Measurements from ENCODE around the gene FRAS1.
"Not testable (repeated sequence)": the region's sequence is repeated elsewhere in the genome, so short reads cannot be mapped to it uniquely, and the experiment has no call there.

FRAS1 gene

DNA sequence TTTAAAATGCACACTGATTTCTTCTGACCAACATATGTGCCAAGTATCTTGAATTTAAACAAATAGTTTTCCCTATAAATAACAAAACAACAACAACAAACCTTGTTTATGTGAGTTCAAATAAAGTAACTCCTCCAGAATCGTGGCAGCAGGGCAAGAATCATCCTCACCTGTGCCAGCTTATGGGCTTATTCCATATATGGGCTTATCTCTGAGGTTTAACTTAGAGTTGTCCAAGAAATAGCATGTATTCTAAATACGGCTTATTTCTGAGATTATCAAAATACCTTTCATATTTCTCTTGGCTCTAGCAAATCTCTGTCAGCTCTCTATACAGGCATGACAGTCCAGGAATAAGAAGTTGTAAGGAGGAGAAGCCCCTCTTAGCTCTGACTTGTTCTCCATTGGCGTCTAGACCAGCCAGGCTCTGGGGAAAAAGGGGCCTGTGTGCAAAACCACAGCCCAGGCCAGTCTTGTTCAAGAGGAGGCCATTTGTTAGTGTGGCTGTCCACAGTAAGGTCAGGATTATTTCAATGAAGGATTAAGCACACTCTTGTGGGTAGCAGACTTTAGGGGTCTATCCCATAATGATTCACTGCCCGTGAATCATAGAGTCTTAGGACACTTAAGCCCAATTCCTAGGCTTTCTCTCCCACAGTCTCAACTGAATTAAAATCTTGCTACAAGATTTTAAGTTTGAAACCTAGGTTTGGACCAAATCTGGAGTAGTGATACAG lies 63.2 kb downstream of the FRAS1 start:
- DNase-seq, result no peak

GRCh38 chr4:78121338-78121904 lies 64.3 kb downstream of the FRAS1 start:
- no peak for DNase-seq

- DNase-seq, result not testable (repeated sequence)
These were observed 68.8 kb downstream of the FRAS1 start for GRCh38 chr4:78125834-78126331.

DNA sequence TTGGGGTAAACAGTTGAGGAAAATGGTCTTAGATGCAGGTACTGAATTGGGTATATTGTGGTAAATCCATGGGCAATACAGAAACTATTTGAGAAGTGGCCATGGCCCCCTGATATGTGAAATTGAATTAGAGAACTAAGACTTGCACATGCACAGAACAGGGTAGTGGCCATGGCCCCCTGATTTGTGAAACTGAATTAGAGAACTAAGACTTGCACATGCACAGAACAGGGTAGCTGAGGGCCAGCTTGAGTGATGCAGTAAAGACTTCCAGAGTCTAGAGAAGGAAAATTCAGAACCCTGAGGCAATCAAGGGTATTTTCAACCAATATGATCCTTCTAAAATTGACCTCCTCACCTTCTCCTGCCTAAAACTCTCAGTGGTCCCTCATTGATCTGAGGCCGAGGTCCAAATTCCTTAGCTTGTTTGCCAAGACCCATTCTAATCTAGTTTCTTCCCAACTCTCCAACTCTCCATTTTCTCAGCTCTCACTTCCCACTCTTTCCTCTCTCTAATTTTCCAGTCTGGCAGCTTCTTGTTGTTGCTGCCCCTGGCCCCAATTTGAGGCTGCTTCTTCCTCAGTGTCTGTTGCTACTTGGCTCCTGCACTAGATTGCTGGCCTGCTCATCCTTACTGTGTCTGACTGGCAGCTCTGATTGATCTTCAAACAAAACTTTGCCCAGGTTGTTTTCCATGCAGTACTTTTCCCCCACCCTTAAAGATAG lies 72.4 kb downstream of the FRAS1 start:
- DNase-seq, result no peak

GRCh38 chr4:78131403-78131802 lies 74.3 kb downstream of the FRAS1 start:
- no peak for DNase-seq

GRCh38 chr4:78136109-78137081 lies 79.3 kb downstream of the FRAS1 start:
- DNase-seq, result no peak

- no peak for DNase-seq
These were observed 80.4 kb downstream of the FRAS1 start for GRCh38 chr4:78137532-78137931.

GRCh38 chr4:78138252-78138651 lies 81.1 kb downstream of the FRAS1 start:
- DNase-seq, result no peak

DNA sequence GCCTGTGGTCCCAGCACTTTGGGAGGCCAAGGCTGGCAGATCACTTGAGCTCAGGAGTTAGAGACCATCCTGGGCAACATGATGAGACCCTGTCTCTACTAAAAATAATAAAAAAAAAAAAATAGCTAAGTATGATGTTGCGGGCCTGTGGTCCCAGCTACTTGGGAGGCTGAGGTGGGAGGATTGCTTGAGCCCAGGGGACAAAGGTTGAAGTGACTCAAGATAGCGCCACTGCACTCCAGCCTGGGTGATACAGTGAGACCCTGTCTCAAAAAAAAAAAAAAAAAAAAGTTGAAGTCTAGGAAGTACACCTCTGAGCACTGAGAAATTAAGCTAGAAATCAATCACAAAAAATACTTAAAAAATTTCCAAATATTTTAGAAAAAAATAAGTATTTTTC lies 86.5 kb downstream of the FRAS1 start:
- no peak for DNase-seq

DNA sequence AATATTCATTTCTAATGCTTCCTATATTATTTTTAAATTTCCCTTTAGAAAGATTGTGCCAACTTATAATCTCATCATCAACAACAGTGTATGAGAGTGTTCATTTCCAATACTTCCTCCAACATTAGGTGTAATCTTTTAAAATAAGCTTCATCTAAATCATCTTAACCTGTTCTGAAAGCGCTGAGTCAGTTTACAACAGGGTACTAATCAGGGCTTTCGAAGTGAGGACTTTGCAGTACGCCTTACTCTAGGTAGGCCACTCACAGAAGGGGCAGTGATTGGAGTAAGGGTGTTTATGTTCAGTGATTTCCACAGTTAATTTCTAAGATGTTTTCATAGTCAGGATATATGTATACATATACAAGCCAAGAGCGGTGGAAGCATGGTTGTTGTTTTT lies 87.9 kb downstream of the FRAS1 start:
- DNase-seq, result no peak

GRCh38 chr4:78145622-78146021 lies 88.5 kb downstream of the FRAS1 start:
- DNase-seq, result no peak

DNA sequence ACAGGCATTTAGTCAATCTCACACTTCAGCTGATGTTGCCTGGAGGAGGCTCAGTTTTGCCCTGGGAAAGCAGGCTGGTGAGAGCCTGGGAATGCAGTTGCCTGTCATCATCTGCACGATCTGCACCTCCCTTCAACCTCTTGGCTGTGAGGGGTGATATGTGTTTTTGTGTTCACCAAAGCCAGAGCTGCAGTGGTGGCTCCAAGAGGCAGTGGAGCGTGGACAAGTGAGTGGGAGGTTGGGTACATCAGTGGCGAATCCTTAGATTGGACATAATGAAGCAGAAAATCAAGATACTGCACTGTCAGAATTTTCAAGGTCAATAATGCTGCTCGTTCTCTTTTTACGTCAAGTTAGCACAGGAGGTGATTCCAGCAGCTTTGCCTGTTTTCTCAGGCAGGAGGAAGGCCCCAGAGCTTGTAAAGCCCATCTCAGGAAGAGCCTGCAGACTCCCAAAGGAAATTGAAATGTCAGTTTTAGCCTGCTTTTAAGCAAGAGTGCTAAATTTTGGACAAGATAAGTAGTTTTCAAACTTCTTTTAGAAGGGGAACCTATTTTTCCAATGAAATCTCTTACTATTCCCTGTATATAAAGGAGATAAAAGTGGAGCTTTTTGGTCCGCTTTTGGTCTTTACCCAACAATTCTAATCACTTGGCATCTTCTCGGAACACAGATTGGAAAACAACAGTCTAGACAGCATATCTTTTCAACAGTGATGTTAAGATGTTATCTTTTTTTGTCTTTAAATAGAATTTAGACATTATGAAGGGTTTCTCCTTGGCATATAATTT lies 92.8 kb downstream of the FRAS1 start:
- no peak for DNase-seq

DNA sequence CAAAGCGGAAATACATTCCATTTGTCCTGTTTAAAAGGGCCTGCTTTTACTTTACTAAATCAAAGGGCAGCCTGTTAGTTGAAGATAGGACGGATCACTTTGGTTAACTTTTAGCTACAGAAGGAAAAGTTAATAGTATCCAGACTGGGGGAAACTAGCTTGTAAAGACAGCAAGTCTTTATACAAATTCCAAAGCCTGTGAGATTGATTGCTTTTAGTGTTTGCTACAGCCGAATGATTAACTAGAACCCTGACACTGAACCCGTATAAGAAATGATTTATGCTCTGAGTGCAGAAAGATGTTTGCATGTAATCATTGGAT lies 93.4 kb downstream of the FRAS1 start:
- no peak for DNase-seq

DNA sequence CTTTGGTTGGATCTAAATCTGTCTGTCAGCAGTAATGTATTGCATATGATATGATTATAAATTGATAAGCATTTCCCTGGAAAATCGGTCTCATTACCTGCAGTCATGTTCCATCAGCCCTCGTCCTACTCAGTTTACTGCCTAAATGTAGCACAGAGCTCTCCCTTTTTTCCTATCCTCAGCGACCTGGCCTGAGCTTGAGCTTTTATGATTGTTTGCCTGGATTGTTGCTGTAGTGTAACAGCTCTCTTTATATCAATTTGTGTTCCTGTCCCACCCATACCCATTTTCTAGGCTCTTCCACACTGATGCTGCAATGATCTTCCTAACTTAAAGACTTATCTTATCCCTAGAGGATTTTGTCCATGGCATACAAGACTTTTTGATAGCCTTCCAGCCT lies 95.7 kb downstream of the FRAS1 start:
- no peak for DNase-seq

- no peak for DNase-seq
These were observed 98.0 kb downstream of the FRAS1 start for GRCh38 chr4:78154972-78155590.

GRCh38 chr4:78155616-78156105 lies 98.5 kb downstream of the FRAS1 start:
- DNase-seq, result no peak

GRCh38 chr4:78156520-78156919 lies 99.4 kb downstream of the FRAS1 start:
- no peak for DNase-seq

GRCh38 chr4:78162342-78162741 lies 105.2 kb downstream of the FRAS1 start:
- DNase-seq, result no peak

GRCh38 chr4:78162821-78163220 lies 105.7 kb downstream of the FRAS1 start:
- no peak for DNase-seq

GRCh38 chr4:78165758-78166157 lies 108.6 kb downstream of the FRAS1 start:
- DNase-seq, result no peak

GRCh38 chr4:78166622-78167021 lies 109.5 kb downstream of the FRAS1 start:
- DNase-seq, result no peak
